HepG2 (cell line): Measurements from ENCODE around the gene HAPLN2. TPM values are rescaled to one million over a fixed set of nuclear protein-coding genes. Genes with fewer than 3 reads are reported as not detected.

Source experiments
- ATAC-seq: fragments of 200-7000 bp; cut with Tn5 transposase; 3 replicates; pipeline ENCODE4 v1.9.1; 2020; ENCODE audit warnings: mild to moderate bottlenecking, moderate library complexity
- BruUV-seq: library from RNA; stranded (reverse); fragments of 400-500 nt; replicated peaks from 2 replicates; lab custom pipeline; 2021; lab: Mats Ljungman, UMichigan
- CTCF ChIA-PET: fragments of 300-600 bp; formaldehyde crosslinking; extraction: SDS; loops from one replicate; lab custom pipeline; 2021; ENCODE audit warnings: low total read pairs, inconsistent platforms, low intra/inter-chr PET ratio; lab: Yijun Ruan, JAX
- POLR2A ChIA-PET: fragments of 350-600 bp; sonication (Branson Sonifier 250); formaldehyde crosslinking; loops from one replicate; lab custom pipeline; 2020; ENCODE audit warnings: antibody characterized with exemption, inconsistent platforms; lab: Yijun Ruan, JAX
- DNase-seq: peaks from one replicate; pipeline ENCODE4 v3.0.0-alpha.2; 2015; ENCODE audit warnings: low spot score
- FAIRE-seq: peaks from 3 replicates; lab custom pipeline; 2011; peaks lifted over from hg19 to GRCh38; lab: Jason Lieb, UNC
- H2AFZ ChIP-seq: one replicate; pipeline ENCODE4 v1.6.1; 2011; ENCODE audit warnings: low read length, inconsistent platforms
- H3K27ac ChIP-seq: fragments of 300-600 bp; 3 replicates; pipeline ENCODE4 v1.8.0; 2011; ENCODE audit warnings: mixed run types, mild to moderate bottlenecking, mixed read lengths, low read length, inconsistent platforms; ENCODE audit not compliant: insufficient read depth; ENCODE audit errors: extremely low read length
- H3K27me3 ChIP-seq, 2 experiments: fragments of 200-600 bp in 1 of 2; 2 replicates in 1 of 2; 3 replicates in 1 of 2; pipeline versions ENCODE4 v1.6.0 to v1.8.0; 2011; ENCODE audit warnings: low read length in 2 of 2, mild to moderate bottlenecking in 2 of 2, moderate library complexity in 2 of 2, inconsistent platforms in 1 of 2; ENCODE audit not compliant: insufficient read depth in 2 of 2, control insufficient read depth in 1 of 2
- H3K36me3 ChIP-seq, 2 experiments: fragments of 200-600 bp in 1 of 2; replicated peaks in 1 of 2; 2 replicates in 1 of 2; 3 replicates in 1 of 2; pipeline versions ENCODE4 v1.5.1 to v1.8.0; 2011; ENCODE audit warnings: low read length in 2 of 2, inconsistent platforms in 1 of 2; ENCODE audit not compliant: insufficient read depth in 2 of 2, control insufficient read depth in 1 of 2
- H3K4me1 ChIP-seq: 2 replicates; pipeline ENCODE4 v1.5.1; 2012; ENCODE audit warnings: low read length, inconsistent platforms; ENCODE audit not compliant: insufficient read depth
- H3K4me2 ChIP-seq: 2 replicates; pipeline ENCODE4 v1.6.0; 2011; ENCODE audit warnings: low read depth, low read length, inconsistent platforms
- H3K4me3 ChIP-seq, 3 experiments: fragments of 200-600 bp in 1 of 3; sonication (generic), shearing (Covaris generic) in 1 of 3; replicated peaks in 1 of 3; 2 replicates each; pipeline ENCODE4 v1.5.1; 2011 to 2016; ENCODE audit warnings: low read length in 3 of 3, inconsistent platforms in 2 of 3, low read depth in 2 of 3, mild to moderate bottlenecking in 2 of 3, control low read depth in 1 of 3, mixed read lengths in 1 of 3; ENCODE audit not compliant: insufficient read depth in 1 of 3
- H3K79me2 ChIP-seq: one replicate; pipeline ENCODE4 v1.6.1; 2011; ENCODE audit warnings: low read length, inconsistent platforms; ENCODE audit not compliant: insufficient read depth
- H3K9ac ChIP-seq: 2 replicates; pipeline ENCODE4 v1.6.0; 2011; ENCODE audit warnings: mild to moderate bottlenecking, low read depth, low read length, inconsistent platforms; ENCODE audit not compliant: insufficient read depth
- H3K9me3 ChIP-seq: 2 replicates; pipeline ENCODE4 v1.5.1; 2012; ENCODE audit warnings: mild to moderate bottlenecking, low read length
- H4K20me1 ChIP-seq: 2 replicates; pipeline ENCODE4 v1.6.0; 2011; ENCODE audit warnings: inconsistent platforms, mild to moderate bottlenecking, low read length, moderate library complexity; ENCODE audit not compliant: insufficient read depth
- DPF2 ChIP-seq: sonication (generic); formaldehyde crosslinking; IDR thresholded peaks from 2 replicates; pipeline ENCODE4 v1.4.0; 2020; ENCODE audit warnings: mild to moderate bottlenecking, low read depth, missing genetic modification reagents, borderline replicate concordance
- HNF4A ChIP-seq: sonication (generic); formaldehyde crosslinking; IDR thresholded peaks from 2 replicates; pipeline ENCODE4 v1.4.0; 2020; ENCODE audit warnings: missing genetic modification reagents
- KAT2B ChIP-seq: fragments of 150-350 bp; IDR thresholded peaks from 2 replicates; pipeline ENCODE4 v1.6.1; 2014; ENCODE audit warnings: low read depth, low read length, borderline replicate concordance
- KDM4B ChIP-seq: sonication (generic); formaldehyde crosslinking; IDR thresholded peaks from 2 replicates; pipeline ENCODE4 v1.4.0; 2020; ENCODE audit warnings: missing genetic modification reagents
- MIER3 ChIP-seq: IDR thresholded peaks from 2 replicates; pipeline ENCODE4 v1.6.1; 2016; ENCODE audit warnings: missing compliant biosample characterization, borderline replicate concordance
- PITX1 ChIP-seq: sonication (generic); formaldehyde crosslinking; IDR thresholded peaks from 2 replicates; pipeline ENCODE4 v1.5.1; 2020; ENCODE audit warnings: mild to moderate bottlenecking, missing genetic modification reagents
- SOX6 ChIP-seq, 2 experiments: fragments of 450-650 bp in 1 of 2; sonication (generic) in 1 of 2; formaldehyde crosslinking in 1 of 2; IDR thresholded peaks; 2 replicates each; pipeline versions ENCODE4 v1.4.0 to v1.6.1; 2017 to 2020; ENCODE audit warnings: antibody characterized with exemption in 1 of 2, mild to moderate bottlenecking in 1 of 2, missing genetic modification reagents in 1 of 2
- SP4 ChIP-seq: sonication (generic); formaldehyde crosslinking; IDR thresholded peaks from 2 replicates; pipeline ENCODE4 v1.8.1; 2023; ENCODE audit warnings: mild to moderate bottlenecking, missing genetic modification reagents
- TCF7L2 ChIP-seq: IDR thresholded peaks from 2 replicates; pipeline ENCODE4 v1.6.1; 2011; ENCODE audit warnings: mild to moderate bottlenecking, low read depth, low read length, moderate library complexity
- YY1 ChIP-seq: IDR thresholded peaks from 2 replicates; pipeline ENCODE4 v1.6.1; 2011; ENCODE audit warnings: low read length, low read depth, moderate library complexity, mild to moderate bottlenecking; ENCODE audit not compliant: insufficient read depth, insufficient replicate concordance
- ZNF431 ChIP-seq: sonication (generic); formaldehyde crosslinking; IDR thresholded peaks from 2 replicates; pipeline ENCODE4 v1.9.0; 2022; ENCODE audit warnings: missing genetic modification reagents, low read depth, mild to moderate bottlenecking, borderline replicate concordance
- ZNF614 ChIP-seq: IDR thresholded peaks from 2 replicates; pipeline ENCODE4 v1.6.1; 2018; ENCODE audit warnings: missing biosample characterization, missing genetic modification reagents, inconsistent platforms, borderline replicate concordance
- ZNF792 ChIP-seq: IDR thresholded peaks from 2 replicates; pipeline ENCODE4 v1.6.1; 2016
- ZSCAN29 ChIP-seq: sonication (generic); formaldehyde crosslinking; conservative IDR thresholded peaks from 2 replicates; pipeline ENCODE4 v1.4.0; 2020; ENCODE audit warnings: mild to moderate bottlenecking, missing genetic modification reagents
- ZZZ3 ChIP-seq: sonication (generic); formaldehyde crosslinking; IDR thresholded peaks from 2 replicates; pipeline ENCODE4 v1.4.0; 2020; ENCODE audit warnings: missing genetic modification reagents, mild to moderate bottlenecking, borderline replicate concordance
- WGBS: methylation state at CpG from one replicate; pipeline ENCODE4 v1.1.6; 2017; ENCODE audit warnings: low lambda C conversion rate; 5-methylcytosine and 5-hydroxymethylcytosine counted together
- in situ Hi-C: cut with HindIII; loops from 2 replicates; pipeline ENCODE4 v1.10.0; 2017; ENCODE audit warnings: low pct_unique_long_range_greater_than_20kb; ENCODE audit not compliant: extremely low pct_ligation_motif_present
- intact Hi-C: fragments of 100-400 bp; cut with micrococcal nuclease; formaldehyde crosslinking; loops from one replicate; pipeline ENCODE4 v1.10.0; 2022; ENCODE audit not compliant: unreplicated experiment
- polyA plus RNA-seq, 8 experiments: library from polyadenylated mRNA; depleted of rRNA in 3 of 8; stranded (reverse) in 7 of 8; unstranded in 1 of 8; fragments of >200 nt; fragmentation: Illumina TruSeq in 4 of 8; extraction: Trizol in 4 of 8; gene quantifications; 2 replicates each; pipeline versions ENCODE4 v1.2.1 to v1.2.3, GENCODE V29; 2011 to 2016; ENCODE audit warnings: low read depth in 4 of 8, missing spikeins in 1 of 8, mixed read lengths in 1 of 8; ENCODE audit not compliant: insufficient read depth in 1 of 8
- total RNA-seq, 5 experiments: library from RNA; depleted of rRNA; stranded (reverse); fragments of >200 nt; fragmentation: Illumina TruSeq; extraction: Trizol; gene quantifications; 2 replicates each; pipeline ENCODE4 v1.2.3, GENCODE V29; 2016; ENCODE audit warnings: low read depth in 1 of 5
- TF ChIP-seq, protein P1 (sequence below): sonication (generic); formaldehyde crosslinking; IDR thresholded peaks from 2 replicates; pipeline ENCODE4 v1.5.1; 2020; ENCODE audit warnings: mild to moderate bottlenecking, moderate library complexity, missing genetic modification reagents
- TF ChIP-seq, protein P2 (sequence below): sonication (generic); formaldehyde crosslinking; IDR thresholded peaks from 2 replicates; pipeline ENCODE4 v1.5.0; 2020; ENCODE audit warnings: mild to moderate bottlenecking, missing genetic modification reagents
- TF ChIP-seq, protein P3 (sequence below): sonication (generic); formaldehyde crosslinking; IDR thresholded peaks from 2 replicates; pipeline ENCODE4 v1.8.1; 2023; ENCODE audit warnings: mild to moderate bottlenecking, missing genetic modification reagents

The HAPLN2 gene
- total and polyA plus RNA-seq, 2 of the 13 experiments (the other 11 are each of a cell fraction or from before 2014, with no cell fraction given) = not detected

DNA sequence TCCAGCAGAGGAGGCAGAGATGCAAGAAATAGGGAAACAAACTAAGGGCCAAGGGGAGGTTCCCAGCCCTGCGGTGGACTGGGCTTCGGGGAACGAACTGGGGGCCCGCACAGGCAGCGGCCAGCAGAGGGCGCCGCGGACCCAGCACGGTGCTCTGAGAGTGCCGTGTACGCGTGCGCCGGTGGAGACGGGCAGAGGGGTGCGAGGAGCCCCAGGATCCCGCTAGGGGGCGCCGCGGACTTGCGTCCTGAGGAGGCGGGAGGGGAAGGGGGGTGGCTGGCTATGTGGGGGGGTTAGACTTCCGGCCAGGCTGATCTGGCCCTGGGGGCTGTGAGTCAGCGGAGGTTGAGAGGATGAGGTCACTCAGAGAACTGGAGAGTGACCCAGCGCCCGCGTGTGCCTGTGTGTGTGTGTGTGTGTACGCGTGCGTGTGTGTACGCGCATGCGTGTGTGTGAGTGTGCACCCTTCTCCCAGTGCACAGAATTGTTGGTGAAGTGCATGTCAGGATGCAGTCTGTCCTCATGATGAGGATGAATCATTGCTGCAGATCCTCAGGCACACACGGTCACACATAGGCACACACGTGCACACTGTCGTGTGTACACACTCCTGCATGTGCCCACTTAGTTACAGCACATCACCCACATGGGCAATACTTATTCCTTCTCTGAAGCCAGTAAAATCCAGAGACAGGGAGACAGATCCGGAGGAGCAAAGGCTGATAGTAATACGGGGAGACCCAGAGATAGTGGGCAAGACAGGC, 41.0 kb downstream of the HAPLN2 start:
- CTCF ChIA-PET = interaction anchor here (1.3 to 6.4 kb wide), 5 partner anchors 14 to 65 kb away, joined by 4 to 166 read pairs (median 9); partner anchors contain the start of gene NES
- H3K36me3 ChIP-seq = peaks cover 0 to 5% of the 10 kb centered on the region in 2 experiments; a peak in 1 of 5 replicates
- intact Hi-C loops (loop anchor here (1.0 to 10.0 kb wide), 2 partner anchors 18 to 65 kb away; partner anchors contain the start of genes ISG20L2 and METTL25B), in situ Hi-C loops (no loop called here)
- no peak overlapping the region for H2AFZ ChIP-seq
- H4K20me1 ChIP-seq = peaks cover 47% of the 10 kb centered on the region
- H3K27ac ChIP-seq = peak overlapping the region; percentile 95
- H3K9me3 ChIP-seq = no peaks in the 10 kb centered on the region
- FAIRE-seq = peak; percentile 88
- H3K27me3 ChIP-seq = no peaks in the 10 kb centered on the region; a peak in 1 of 5 replicates
- DNase-seq = peak; percentile 95
- H3K4me1 ChIP-seq = peaks cover 80% of the 10 kb centered on the region
- TSS peak; percentile 76 for BruUV-seq
- peaks cover 20% of the 10 kb centered on the region for H3K79me2 ChIP-seq
- H3K4me2 ChIP-seq = peak overlapping the region; percentile 96
- peak overlapping the region; percentile 75 to 82 (median 80) for H3K4me3 ChIP-seq
- POLR2A ChIA-PET = interaction anchor here (1.0 to 11.4 kb wide), 11 partner anchors 11 to 203 kb away, joined by 3 to 189 read pairs (median 4); partner anchors contain the start of genes HDGF, ISG20L2, METTL25B and NAXE
- 0% methylated on average over 13 of the region's 38 CpGs for WGBS
- peak overlapping the region; percentile 94 for H3K9ac ChIP-seq
- peak; percentile 65 for ATAC-seq
- peak; percentile 84 for TF ChIP-seq ZNF792 (CRISPR knock-in tag)
- TF ChIP-seq, protein P1, sequence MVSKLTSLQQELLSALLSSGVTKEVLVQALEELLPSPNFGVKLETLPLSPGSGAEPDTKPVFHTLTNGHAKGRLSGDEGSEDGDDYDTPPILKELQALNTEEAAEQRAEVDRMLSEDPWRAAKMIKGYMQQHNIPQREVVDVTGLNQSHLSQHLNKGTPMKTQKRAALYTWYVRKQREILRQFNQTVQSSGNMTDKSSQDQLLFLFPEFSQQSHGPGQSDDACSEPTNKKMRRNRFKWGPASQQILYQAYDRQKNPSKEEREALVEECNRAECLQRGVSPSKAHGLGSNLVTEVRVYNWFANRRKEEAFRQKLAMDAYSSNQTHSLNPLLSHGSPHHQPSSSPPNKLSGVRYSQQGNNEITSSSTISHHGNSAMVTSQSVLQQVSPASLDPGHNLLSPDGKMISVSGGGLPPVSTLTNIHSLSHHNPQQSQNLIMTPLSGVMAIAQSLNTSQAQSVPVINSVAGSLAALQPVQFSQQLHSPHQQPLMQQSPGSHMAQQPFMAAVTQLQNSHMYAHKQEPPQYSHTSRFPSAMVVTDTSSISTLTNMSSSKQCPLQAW (CRISPR knock-in tag) = peak; percentile 68
- TF ChIP-seq DPF2 (CRISPR knock-in tag) = no peak
- TF ChIP-seq, protein P2, sequence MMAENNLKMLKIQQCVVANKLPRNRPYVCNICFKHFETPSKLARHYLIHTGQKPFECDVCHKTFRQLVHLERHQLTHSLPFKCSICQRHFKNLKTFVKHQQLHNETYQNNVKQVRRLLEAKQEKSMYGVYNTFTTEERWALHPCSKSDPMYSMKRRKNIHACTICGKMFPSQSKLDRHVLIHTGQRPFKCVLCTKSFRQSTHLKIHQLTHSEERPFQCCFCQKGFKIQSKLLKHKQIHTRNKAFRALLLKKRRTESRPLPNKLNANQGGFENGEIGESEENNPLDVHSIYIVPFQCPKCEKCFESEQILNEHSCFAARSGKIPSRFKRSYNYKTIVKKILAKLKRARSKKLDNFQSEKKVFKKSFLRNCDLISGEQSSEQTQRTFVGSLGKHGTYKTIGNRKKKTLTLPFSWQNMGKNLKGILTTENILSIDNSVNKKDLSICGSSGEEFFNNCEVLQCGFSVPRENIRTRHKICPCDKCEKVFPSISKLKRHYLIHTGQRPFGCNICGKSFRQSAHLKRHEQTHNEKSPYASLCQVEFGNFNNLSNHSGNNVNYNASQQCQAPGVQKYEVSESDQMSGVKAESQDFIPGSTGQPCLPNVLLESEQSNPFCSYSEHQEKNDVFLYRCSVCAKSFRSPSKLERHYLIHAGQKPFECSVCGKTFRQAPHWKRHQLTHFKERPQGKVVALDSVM (CRISPR knock-in tag) = no peak
- no peak for TF ChIP-seq KAT2B
- TF ChIP-seq ZNF614 = peak; percentile 76; the same call in 1 of the 2 replicates
- no peak for TF ChIP-seq TCF7L2
- TF ChIP-seq, protein P3, sequence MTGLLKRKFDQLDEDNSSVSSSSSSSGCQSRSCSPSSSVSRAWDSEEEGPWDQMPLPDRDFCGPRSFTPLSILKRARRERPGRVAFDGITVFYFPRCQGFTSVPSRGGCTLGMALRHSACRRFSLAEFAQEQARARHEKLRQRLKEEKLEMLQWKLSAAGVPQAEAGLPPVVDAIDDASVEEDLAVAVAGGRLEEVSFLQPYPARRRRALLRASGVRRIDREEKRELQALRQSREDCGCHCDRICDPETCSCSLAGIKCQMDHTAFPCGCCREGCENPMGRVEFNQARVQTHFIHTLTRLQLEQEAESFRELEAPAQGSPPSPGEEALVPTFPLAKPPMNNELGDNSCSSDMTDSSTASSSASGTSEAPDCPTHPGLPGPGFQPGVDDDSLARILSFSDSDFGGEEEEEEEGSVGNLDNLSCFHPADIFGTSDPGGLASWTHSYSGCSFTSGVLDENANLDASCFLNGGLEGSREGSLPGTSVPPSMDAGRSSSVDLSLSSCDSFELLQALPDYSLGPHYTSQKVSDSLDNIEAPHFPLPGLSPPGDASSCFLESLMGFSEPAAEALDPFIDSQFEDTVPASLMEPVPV (CRISPR knock-in tag) = peak; percentile 59; the same call in 1 of the 2 replicates
- TF ChIP-seq MIER3 (CRISPR knock-in tag) = peak; percentile 59; the same call in 1 of the 2 replicates
- no peak for TF ChIP-seq HNF4A (CRISPR knock-in tag)
- TF ChIP-seq PITX1 (CRISPR knock-in tag) = peak; percentile 57; the same call in 1 of the 2 replicates
- peak; percentile 68 for TF ChIP-seq SP4 (CRISPR knock-in tag)
- peak; percentile 52 for TF ChIP-seq YY1
- TF ChIP-seq ZZZ3 (CRISPR knock-in tag) = peak; percentile 14; the same call in 1 of the 2 replicates
- TF ChIP-seq ZSCAN29 (CRISPR knock-in tag) = no peak
- peak; percentile 11; the same call in 1 of the 2 replicates for TF ChIP-seq ZNF431 (CRISPR knock-in tag)
- no peak for TF ChIP-seq SOX6 (IDR thresholded peaks at IDR 0.05)
- TF ChIP-seq SOX6 (CRISPR knock-in tag; IDR thresholded peaks at IDR 0.05) = peak; percentile 74
- no peak; the same call in 1 of the 2 replicates for TF ChIP-seq KDM4B (CRISPR knock-in tag)
